ENCODE results near the gene SEC31B.

The SEC31B gene

DNA sequence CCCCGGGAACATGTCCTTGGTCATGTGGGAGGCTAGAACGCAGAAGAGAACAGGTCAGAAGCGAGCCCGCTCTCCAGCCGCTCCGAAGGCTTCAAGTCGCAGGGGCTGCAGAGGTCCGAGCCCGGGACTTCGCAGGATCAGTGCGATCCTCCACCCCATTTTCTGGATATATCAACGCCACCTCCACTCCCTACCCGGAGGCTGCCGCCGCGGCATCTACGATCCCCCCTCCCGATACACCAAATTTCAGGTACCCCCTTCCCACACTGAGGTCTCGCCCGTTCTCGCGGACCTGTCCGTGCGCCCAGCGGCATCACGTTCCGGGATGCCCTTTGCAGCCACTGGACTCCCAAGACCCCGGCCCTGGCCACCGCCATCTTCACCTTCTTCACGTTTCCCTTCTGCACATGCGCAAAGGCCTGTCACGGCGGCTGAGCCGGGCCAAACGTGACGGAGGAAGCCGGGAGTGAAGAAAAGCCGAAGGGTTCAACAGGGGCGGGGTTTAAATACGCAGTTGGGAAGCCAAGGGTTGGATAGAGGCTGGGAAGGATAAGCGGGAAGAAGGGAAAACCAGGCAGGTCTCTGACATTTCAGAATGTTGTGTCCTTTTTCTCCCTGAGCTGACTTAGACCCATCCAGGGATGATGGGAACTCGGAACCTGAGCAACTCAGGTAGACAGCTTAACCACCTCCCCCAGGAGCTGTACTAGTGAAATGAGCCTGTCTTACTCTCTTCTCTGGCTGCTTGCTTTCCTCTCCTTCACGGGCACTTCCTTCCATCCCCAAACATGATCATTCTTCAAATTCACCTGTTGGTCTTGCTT lies 10.0 kb upstream of the SEC31B start, which contains the start of gene NDUFB8:
Gene NDUFB8, minus strand, starts transcription at position 397 of the 824 bp plus-strand sequence. Its CDS starts 20 bp downstream, at position 377.
- peak; percentile 64 to 78 for DNase-seq (ENCODE audit: low read depth in 2 of 2, low spot score in 1 of 2)

GRCh38 chr10:100528921-100529474 lies 9.3 kb upstream of the SEC31B start:
- no peak for DNase-seq (ENCODE audit: low read depth in 2 of 2, low spot score in 1 of 2)

DNA sequence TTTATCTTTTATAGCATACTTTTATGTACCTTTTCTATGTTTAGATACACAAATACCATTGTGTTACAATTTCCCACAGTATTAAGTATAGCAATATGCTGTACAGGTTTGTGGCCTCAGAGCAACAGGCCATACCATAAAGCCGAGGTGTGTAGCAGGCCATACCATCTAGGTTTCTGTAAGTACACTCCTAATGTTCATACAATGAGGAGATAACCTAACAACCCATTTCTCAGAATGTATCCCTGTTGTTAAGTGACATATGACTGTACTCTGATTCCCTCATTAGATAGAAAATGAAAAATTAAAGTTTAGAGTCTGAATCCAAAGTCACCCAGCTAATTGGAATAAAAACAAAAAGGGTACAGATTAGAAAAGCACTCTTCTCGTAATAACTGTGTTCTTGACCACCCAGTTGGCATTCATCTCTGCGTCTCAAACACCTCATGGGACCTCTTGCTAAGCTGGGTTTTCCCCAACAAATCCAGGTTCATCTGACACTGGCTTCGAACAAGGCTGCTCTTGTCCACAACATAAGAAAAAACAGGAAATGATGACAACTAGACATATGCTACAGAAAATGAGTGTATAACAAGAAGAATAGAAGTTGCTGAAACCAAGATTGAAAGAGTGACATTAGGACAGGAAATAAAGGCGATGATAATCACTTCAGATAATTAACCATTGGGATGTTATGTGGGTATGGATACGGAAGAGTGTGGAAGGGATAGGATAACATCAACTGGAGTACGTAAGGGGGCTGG lies 8.6 kb upstream of the SEC31B start:
- no peak for DNase-seq (ENCODE audit: low read depth in 2 of 2, low spot score in 1 of 2)

DNA sequence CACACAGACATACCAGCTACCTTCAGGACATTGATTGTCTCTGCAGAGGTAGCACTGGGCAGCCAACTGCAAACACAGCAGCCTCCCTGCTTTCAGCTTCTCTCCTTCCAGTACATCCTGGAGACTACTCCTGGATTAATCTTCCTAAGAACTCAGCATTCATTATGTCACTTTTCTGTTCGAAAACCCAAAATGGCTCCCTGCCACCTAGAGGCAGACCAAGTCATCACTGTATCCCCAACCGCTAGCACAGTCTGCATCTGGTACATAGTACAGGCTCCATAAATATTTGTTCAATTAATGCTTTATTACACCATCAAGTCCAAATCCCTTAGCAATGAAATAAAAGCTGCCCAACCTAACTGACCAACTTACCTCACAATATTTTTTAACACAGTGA lies 5.0 kb upstream of the SEC31B start:
- DNase-seq (ENCODE audit: low read depth in 2 of 2, low spot score in 1 of 2), result no peak

- no peak for DNase-seq (ENCODE audit: low read depth in 2 of 2, low spot score in 1 of 2)
Observed at GRCh38 chr10:100524206-100524605, 4.5 kb upstream of the SEC31B start.

GRCh38 chr10:100522945-100523344 lies 3.3 kb upstream of the SEC31B start:
- DNase-seq (ENCODE audit: low read depth in 2 of 2, low spot score in 1 of 2), result no peak

GRCh38 chr10:100522107-100522801 lies 2.6 kb upstream of the SEC31B start:
- no peak for DNase-seq (ENCODE audit: low read depth in 2 of 2, low spot score in 1 of 2)

- no peak for DNase-seq (ENCODE audit: low read depth in 2 of 2, low spot score in 1 of 2)
Observed at GRCh38 chr10:100520811-100521210, 1.1 kb upstream of the SEC31B start.

DNA sequence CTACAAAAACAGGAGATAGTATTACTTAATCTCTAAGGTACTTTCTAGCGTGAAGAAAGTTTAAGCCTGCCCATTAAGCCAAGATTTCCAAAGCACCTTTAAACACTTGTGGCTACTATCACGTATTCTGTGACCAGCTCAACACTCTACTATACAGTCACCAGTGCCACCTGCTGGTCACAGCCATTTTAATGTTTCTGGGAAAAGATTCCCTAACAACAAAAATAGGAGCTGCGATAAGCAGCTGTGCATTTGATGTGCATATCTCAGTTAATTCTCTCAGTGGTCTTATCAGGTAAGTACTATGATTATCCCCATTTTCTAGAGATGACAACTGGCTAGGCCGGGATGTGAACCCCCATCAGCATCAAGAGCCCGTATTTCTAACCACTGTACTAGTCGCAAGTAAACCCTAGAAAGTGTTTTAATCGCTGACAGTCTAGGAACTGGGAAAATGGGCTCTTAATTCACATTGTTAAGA lies 860 bp downstream of the SEC31B start:
- peak in 1 of 2 donors; percentile 32 for DNase-seq (ENCODE audit: low read depth in 2 of 2, low spot score in 1 of 2)

GRCh38 chr10:100516847-100517246 lies 2.8 kb downstream of the SEC31B start:
- no peak for DNase-seq (ENCODE audit: low read depth in 2 of 2, low spot score in 1 of 2)

- DNase-seq (ENCODE audit: low read depth in 2 of 2, low spot score in 1 of 2), result no peak
Observed at GRCh38 chr10:100515612-100516011, 4.0 kb downstream of the SEC31B start.

GRCh38 chr10:100510533-100511308 lies 8.9 kb downstream of the SEC31B start:
- DNase-seq (ENCODE audit: low read depth in 2 of 2, low spot score in 1 of 2), result peak; percentile 19 to 39

- no peak for DNase-seq (ENCODE audit: low read depth in 2 of 2, low spot score in 1 of 2)
Observed at GRCh38 chr10:100509241-100509840, 10.3 kb downstream of the SEC31B start.

DNA sequence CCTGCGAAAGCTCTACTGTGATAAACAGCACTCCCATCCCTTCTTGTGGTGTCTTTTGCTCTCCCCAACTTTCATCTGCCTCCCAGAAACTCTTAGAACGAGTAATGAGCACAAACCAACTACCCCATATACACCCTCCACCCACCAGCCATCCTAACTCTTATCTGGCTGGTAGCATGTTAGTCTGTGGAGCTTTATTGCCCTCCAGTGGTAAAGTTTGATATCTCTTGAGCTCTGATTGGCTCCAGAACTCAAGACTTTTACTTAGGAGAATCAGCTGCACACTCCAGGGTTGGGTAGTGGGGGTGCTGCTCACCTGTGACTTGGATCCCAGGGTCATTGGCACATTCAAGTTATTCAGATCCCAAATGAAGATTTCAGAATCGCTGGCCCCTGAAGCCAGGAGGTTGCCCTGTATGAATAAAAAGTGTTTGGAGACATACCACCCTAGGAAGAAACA lies 10.9 kb downstream of the SEC31B start:
- DNase-seq (ENCODE audit: low read depth in 2 of 2, low spot score in 1 of 2), result no peak

DNA sequence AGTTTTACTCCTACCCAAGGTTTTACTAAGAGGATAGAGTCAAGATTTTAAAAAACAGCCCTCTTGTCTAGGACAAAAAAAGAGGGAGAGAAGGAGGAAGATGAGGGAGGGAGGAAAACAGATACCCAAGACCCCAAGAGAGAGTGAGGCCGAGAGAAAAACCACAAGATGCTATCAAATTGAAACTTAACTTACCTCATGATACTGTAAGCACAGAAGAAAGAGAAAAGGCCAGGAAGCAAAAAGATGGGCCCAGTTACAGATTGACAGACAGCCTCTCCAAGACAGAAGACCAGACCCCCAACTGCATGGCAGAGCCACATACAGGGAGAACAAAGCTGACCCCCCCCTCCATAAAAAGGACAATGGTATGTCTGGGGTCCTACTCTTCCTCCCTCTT lies 11.4 kb downstream of the SEC31B start:
- no peak for DNase-seq (ENCODE audit: low read depth in 2 of 2, low spot score in 1 of 2)

GRCh38 chr10:100507357-100507732 lies 12.3 kb downstream of the SEC31B start:
- DNase-seq (ENCODE audit: low read depth in 2 of 2, low spot score in 1 of 2), result no peak

DNA sequence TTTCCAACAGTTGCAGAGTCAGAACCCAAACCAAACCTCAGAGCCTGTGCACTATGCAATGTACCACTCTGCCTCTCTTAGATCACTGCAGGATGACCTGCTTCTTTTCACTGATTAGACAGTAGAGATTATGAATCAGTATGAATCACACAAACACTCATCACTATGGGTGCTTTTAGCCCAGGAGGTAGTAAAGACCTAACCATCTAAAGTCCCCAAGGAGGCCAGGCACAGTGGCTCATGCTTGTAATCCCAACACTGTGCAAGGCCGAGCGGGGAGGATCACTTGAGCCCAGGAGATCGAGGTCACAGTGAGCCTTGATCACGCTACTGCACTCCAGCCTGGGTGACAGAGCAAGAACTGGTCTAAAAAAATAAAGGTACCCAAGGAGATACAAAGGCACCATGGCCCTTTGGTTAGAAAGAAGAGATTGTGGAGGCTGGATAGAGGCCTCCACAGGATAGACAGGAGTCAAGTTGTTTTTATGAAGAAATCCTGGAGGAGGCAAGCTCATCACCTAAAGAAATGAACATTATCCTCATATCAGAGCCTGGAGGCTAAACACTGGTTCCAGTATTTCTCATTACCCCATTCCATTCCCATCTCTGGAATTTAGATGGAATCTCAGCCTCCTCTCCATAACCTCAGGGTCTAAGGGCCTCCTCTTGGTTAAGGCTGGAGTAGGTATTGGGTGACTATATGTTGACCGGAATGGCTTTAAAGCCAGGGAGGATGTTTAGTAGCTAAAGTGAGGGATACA lies 12.9 kb downstream of the SEC31B start:
- no peak for DNase-seq (ENCODE audit: low read depth in 2 of 2, low spot score in 1 of 2)

DNA sequence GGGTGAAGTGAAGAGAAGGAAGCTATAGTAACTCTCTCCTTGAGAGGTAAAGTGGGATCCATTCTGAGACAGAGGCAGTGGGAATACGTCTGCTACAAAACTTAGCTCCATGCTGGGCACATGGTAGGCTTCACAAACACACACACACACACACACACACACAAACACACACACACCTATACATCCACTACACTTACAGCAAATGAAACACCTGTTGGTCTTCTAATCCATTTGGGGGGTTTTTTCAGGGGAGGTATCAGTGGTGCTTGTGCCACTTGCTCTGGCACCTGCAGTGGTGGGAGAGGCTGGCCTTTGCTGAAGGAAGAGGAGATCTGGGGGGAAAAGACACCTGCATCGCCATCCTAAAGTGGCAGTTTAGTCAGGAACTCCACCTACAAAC lies 14.5 kb downstream of the SEC31B start:
- no peak for DNase-seq (ENCODE audit: low read depth in 2 of 2, low spot score in 1 of 2)

DNA sequence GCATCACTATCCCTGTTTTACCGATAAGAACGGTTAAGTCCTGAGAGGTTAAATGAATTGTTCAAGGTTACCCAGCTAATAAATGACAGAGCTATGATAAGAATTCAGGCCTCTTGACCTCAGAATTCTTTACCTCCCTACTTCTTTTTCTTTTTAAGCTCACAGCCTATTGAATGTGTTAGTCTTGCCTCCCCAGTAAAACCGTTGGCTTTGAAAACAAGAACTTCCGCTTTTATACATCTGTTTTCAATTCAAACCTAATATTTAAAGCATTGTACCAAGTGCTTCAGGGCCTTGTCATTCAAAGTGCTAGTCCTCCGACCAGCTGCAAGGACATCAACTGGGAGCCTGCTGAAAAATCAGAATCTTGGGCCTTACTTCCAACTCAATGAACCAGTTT lies 15.6 kb downstream of the SEC31B start:
- DNase-seq (ENCODE audit: low read depth in 2 of 2, low spot score in 1 of 2), result no peak

Measured in stimulated activated CD8-positive, alpha-beta memory T cell treated with anti-CD3 and anti-CD28 coated beads, Interleukin-4, amount 100 ng/mL, for 1 hour (primary cell).